GM18498 (cell line): Measurements from ENCODE around the gene FOXS1.

Experiments
- ATAC-seq: cut with Tn5 transposase; IDR thresholded peaks from one replicate; pipeline ENCODE4 v1.9.1; 2021; ENCODE audit warnings: mild to moderate bottlenecking, moderate library complexity; ENCODE audit not compliant: unreplicated experiment

FOXS1 gene

GRCh38 chr20:31845300-31845863 lies at the start of gene FOXS1:
TSS of gene FOXS1 (minus strand) at chr20:31845604. CDS start at chr20:31845542, 62 bp downstream.
- no peak for ATAC-seq

GRCh38 chr20:31890646-31891045 lies 45.2 kb upstream of the FOXS1 start:
- ATAC-seq = no peak

- ATAC-seq = no peak
Measured at GRCh38 chr20:31883829-31884228, 38.4 kb upstream of the FOXS1 start.

GRCh38 chr20:31881945-31882344 lies 36.5 kb upstream of the FOXS1 start:
- no peak for ATAC-seq

GRCh38 chr20:31879143-31879987 lies 34.0 kb upstream of the FOXS1 start:
- ATAC-seq = peak; percentile 92

GRCh38 chr20:31877684-31878083 lies 32.3 kb upstream of the FOXS1 start:
- no peak for ATAC-seq

GRCh38 chr20:31875671-31876070 lies 30.3 kb upstream of the FOXS1 start:
- no peak for ATAC-seq

GRCh38 chr20:31872406-31872805 lies 27.0 kb upstream of the FOXS1 start:
- no peak for ATAC-seq

GRCh38 chr20:31871618-31871954 lies 26.2 kb upstream of the FOXS1 start:
- no peak for ATAC-seq

- no peak for ATAC-seq
Measured at GRCh38 chr20:31870726-31871617, 25.6 kb upstream of the FOXS1 start.

GRCh38 chr20:31869942-31870725 lies 24.7 kb upstream of the FOXS1 start, which contains the start of the genes DUSP15 and TTLL9:
TSS of gene DUSP15 (minus strand) at chr20:31870527. CDS start at chr20:31870337, 190 bp downstream.
TSS of gene TTLL9 (plus strand) at chr20:31870634. CDS start at chr20:31871127, 493 bp downstream.
- ATAC-seq = no peak

- ATAC-seq = no peak
Measured at GRCh38 chr20:31869673-31869941, 24.2 kb upstream of the FOXS1 start.

GRCh38 chr20:31868853-31869672 lies 23.7 kb upstream of the FOXS1 start:
- ATAC-seq = no peak

GRCh38 chr20:31866221-31866620 lies 20.8 kb upstream of the FOXS1 start:
- ATAC-seq = no peak

GRCh38 chr20:31864521-31865400 lies 19.4 kb upstream of the FOXS1 start:
- no peak for ATAC-seq

- ATAC-seq = no peak
Measured at GRCh38 chr20:31863296-31864085, 18.1 kb upstream of the FOXS1 start.

- ATAC-seq = no peak
Measured at GRCh38 chr20:31862506-31862905, 17.1 kb upstream of the FOXS1 start.

- ATAC-seq = no peak
Measured at GRCh38 chr20:31862157-31862470, 16.7 kb upstream of the FOXS1 start.
